Endothelial cell (in vitro differentiated cells): ENCODE results near the gene ZNF684. TPM values are rescaled to one million over a fixed set of nuclear protein-coding genes. Genes with fewer than 3 reads are reported as not detected.

Source experiments
- DNase-seq: peaks from one replicate; pipeline ENCODE4 v3.0.0; 2021; ENCODE audit warnings: low spot score
- H3K27ac Mint-ChIP-seq: one replicate; pipeline ENCODE4 v1.8.0; 2021; ENCODE audit warnings: mixed read lengths, inconsistent platforms; ENCODE audit not compliant: unreplicated experiment
- H3K27me3 Mint-ChIP-seq: one replicate; pipeline ENCODE4 v1.8.0; 2021; ENCODE audit warnings: mild to moderate bottlenecking, moderate library complexity, mixed read lengths, inconsistent platforms; ENCODE audit not compliant: unreplicated experiment
- H3K36me3 Mint-ChIP-seq: one replicate; pipeline ENCODE4 v1.8.0; 2021; ENCODE audit warnings: mild to moderate bottlenecking, low read depth, mixed read lengths, inconsistent platforms; ENCODE audit not compliant: unreplicated experiment
- H3K4me1 Mint-ChIP-seq: one replicate; pipeline ENCODE4 v1.8.0; 2021; ENCODE audit warnings: mild to moderate bottlenecking, mixed read lengths, inconsistent platforms; ENCODE audit not compliant: unreplicated experiment
- H3K4me3 Mint-ChIP-seq: one replicate; pipeline ENCODE4 v1.8.0; 2021; ENCODE audit warnings: mild to moderate bottlenecking, mixed read lengths, inconsistent platforms; ENCODE audit not compliant: unreplicated experiment
- H3K9me3 Mint-ChIP-seq: one replicate; pipeline ENCODE4 v1.8.0; 2021; ENCODE audit warnings: mixed read lengths, inconsistent platforms; ENCODE audit not compliant: unreplicated experiment
- total RNA-seq: library from RNA; stranded (reverse); fragmentation: NEBNext Ultra II Directional; extraction: Animal tissue kit (Norgen Biotek cat#: 25700); gene quantifications from one replicate; pipeline ENCODE4 v1.2.1, GENCODE V29; 2021; ENCODE audit not compliant: unreplicated experiment
- TF ChIP-seq, protein P1 (sequence below): fragments of 200-600 bp; sonication (generic); IDR thresholded peaks from one replicate; pipeline ENCODE4 v1.5.0; 2021; ENCODE audit warnings: antibody characterized with exemption; ENCODE audit not compliant: unreplicated experiment

ZNF684 gene
- total RNA-seq, 1 donor from 2014 or later, result 4.3 TPM

DNA sequence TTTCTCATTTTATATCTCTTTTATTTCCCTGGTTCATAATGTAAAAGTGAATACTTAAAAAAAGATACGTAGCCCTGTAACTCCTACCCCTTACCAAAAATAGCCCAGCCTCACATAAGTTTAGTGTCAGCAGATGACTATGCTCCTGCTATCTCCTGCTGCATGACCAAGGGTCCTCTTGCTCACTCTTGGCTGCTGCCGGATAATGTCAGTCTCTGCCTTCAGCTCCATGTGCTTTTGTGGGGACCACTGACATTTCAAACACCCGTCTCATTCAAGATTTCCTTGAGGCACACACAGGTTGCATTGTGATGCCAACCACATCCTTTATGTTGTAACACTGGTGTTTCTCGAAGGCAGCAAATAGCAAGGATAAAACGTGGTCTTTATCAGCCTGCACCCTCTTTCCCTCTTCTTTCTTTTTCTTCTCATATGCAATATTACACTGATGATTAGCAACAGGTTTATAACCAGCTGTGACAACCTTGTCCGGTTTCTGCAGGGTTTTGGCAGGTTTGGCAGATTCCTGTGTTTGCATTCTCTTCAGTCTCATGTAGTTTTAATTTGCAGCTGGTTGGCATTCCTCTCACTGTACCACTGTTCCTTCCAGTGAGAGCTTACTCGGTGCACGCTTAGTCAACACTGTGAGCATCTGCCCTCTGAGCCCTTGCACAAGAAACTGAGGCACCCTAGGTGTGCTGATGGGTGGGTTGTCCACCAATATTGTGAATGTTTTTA is 62.2 kb downstream of the ZNF684 start:
- no peak for DNase-seq
- Mint-ChIP-seq H3K4me1 (no peaks in the 10 kb centered on the region), H3K36me3 (no peaks in the 10 kb centered on the region), H3K9me3 (no peaks in the 10 kb centered on the region), H3K27ac (no peak overlapping the region), H3K4me3 (no peak overlapping the region), H3K27me3 (no peaks in the 10 kb centered on the region)
- TF ChIP-seq, protein P1, sequence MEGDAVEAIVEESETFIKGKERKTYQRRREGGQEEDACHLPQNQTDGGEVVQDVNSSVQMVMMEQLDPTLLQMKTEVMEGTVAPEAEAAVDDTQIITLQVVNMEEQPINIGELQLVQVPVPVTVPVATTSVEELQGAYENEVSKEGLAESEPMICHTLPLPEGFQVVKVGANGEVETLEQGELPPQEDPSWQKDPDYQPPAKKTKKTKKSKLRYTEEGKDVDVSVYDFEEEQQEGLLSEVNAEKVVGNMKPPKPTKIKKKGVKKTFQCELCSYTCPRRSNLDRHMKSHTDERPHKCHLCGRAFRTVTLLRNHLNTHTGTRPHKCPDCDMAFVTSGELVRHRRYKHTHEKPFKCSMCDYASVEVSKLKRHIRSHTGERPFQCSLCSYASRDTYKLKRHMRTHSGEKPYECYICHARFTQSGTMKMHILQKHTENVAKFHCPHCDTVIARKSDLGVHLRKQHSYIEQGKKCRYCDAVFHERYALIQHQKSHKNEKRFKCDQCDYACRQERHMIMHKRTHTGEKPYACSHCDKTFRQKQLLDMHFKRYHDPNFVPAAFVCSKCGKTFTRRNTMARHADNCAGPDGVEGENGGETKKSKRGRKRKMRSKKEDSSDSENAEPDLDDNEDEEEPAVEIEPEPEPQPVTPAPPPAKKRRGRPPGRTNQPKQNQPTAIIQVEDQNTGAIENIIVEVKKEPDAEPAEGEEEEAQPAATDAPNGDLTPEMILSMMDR, result no peak

DNA sequence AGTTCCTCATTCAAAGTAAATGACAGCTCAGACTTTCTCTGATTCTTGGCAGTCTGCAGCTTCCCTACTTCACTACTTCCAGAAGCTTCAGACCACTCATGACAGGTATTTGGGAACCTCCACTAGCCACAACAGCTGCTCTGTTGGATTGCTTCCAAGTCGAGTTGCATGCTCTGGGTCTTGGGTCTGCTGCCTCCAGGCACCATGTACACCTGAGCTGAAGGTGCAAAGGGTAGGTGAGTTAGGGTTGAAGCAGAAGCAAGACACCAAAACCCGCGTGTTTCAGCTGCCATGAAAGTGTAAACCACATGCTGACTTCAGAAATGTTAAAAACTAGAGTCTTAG is 62.7 kb downstream of the ZNF684 start:
- Mint-ChIP-seq H3K4me3 (no peak overlapping the region), H3K4me1 (no peaks in the 10 kb centered on the region), H3K9me3 (no peaks in the 10 kb centered on the region), H3K36me3 (no peaks in the 10 kb centered on the region), H3K27me3 (no peaks in the 10 kb centered on the region), H3K27ac (no peak overlapping the region)
- TF ChIP-seq, protein P1, result no peak
- no peak for DNase-seq

DNA sequence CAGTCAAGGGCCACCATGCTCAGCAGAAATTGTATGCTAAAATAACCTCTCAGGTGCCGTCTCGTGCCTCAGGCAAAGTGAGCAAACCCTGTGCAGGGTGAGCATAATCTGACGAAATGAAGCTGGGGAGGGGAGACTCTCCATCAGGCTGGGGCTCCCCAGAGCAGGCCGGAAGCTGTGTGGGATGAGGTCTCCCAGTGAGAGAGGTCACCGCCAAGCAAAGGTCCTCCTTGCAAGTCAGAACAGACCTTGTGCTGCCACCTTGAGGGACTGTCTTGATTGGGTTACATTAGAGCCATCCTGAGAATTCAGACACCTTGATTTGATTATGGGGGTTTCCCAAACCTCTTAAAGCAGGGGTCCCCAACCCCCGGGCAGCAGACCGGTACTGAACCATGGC is 64.2 kb downstream of the ZNF684 start:
- TF ChIP-seq, protein P1, result no peak
- DNase-seq, result no peak
- Mint-ChIP-seq H3K4me3 (no peak overlapping the region), H3K27me3 (no peaks in the 10 kb centered on the region), H3K4me1 (no peaks in the 10 kb centered on the region), H3K36me3 (no peaks in the 10 kb centered on the region), H3K27ac (no peak overlapping the region), H3K9me3 (no peaks in the 10 kb centered on the region)

Other genes with a start within 250 kb of the ZNF684 start
- 5.4 TPM for gene COL9A2, start 214.4 kb upstream of the ZNF684 start, total RNA-seq
- 12.1 TPM for gene SMAP2, start 157.9 kb upstream of the ZNF684 start, total RNA-seq
- gene ZFP69B, start 81.2 kb upstream of the ZNF684 start, total RNA-seq, result 4.0 TPM
- gene ZFP69, start 54.3 kb upstream of the ZNF684 start, total RNA-seq, result 3.3 TPM
- gene EXO5, start 22.9 kb upstream of the ZNF684 start, total RNA-seq, result 14.8 TPM
- gene RIMS3, start 134.0 kb downstream of the ZNF684 start, total RNA-seq, result 5.4 TPM
- 49.7 TPM for gene NFYC, start 160.1 kb downstream of the ZNF684 start, total RNA-seq